Epithelial cell of proximal tubule (primary cell): ENCODE results near the gene FRMPD4. TPM values are rescaled to one million over a fixed set of nuclear protein-coding genes. Genes with fewer than 3 reads are reported as not detected.
A peak's percentile ranks its signal among the peaks of the same experiment; 100 is the strongest.

Experiments used
- DNase-seq: peaks from one replicate; pipeline ENCODE4 v3.0.0-alpha.2; 2011; ENCODE audit warnings: low read depth
- H3K4me3 ChIP-seq: 2 replicates; pipeline ENCODE4 v1.5.1; 2011; ENCODE audit warnings: low read depth, mild to moderate bottlenecking, low read length
- total RNA-seq: library from RNA; depleted of rRNA; stranded (reverse); fragments of >200 nt; gene quantifications from 2 replicates; pipeline ENCODE4 v1.2.3, GENCODE V29; 2015
- TF ChIP-seq, protein P1 (sequence below): conservative IDR thresholded peaks from 2 replicates; pipeline ENCODE4 v1.5.1; 2012; ENCODE audit warnings: low read depth, mild to moderate bottlenecking, low read length

FRMPD4 gene
- total RNA-seq, 1 donor from 2014 or later, result 0.06 TPM

DNA sequence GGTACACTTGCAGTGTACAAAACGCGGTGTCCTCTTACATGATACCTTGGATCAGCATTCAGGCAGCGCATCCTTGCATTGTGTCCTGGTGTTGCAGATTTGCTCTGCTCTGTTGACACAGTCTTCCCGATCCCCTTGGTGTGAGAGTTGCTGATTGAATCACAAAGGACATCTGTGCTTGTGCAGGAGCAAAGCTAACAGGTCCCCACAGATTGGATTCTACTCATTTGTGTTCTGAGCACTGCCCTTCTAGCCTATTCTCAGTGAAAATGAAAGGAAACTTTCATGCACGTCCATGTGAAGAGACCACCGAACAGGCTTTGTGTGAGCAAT is 171.4 kb downstream of the FRMPD4 start:
- no peak for DNase-seq
- H3K4me3 ChIP-seq, result no peak overlapping the region
- TF ChIP-seq, protein P1, sequence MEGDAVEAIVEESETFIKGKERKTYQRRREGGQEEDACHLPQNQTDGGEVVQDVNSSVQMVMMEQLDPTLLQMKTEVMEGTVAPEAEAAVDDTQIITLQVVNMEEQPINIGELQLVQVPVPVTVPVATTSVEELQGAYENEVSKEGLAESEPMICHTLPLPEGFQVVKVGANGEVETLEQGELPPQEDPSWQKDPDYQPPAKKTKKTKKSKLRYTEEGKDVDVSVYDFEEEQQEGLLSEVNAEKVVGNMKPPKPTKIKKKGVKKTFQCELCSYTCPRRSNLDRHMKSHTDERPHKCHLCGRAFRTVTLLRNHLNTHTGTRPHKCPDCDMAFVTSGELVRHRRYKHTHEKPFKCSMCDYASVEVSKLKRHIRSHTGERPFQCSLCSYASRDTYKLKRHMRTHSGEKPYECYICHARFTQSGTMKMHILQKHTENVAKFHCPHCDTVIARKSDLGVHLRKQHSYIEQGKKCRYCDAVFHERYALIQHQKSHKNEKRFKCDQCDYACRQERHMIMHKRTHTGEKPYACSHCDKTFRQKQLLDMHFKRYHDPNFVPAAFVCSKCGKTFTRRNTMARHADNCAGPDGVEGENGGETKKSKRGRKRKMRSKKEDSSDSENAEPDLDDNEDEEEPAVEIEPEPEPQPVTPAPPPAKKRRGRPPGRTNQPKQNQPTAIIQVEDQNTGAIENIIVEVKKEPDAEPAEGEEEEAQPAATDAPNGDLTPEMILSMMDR, result no peak

DNA sequence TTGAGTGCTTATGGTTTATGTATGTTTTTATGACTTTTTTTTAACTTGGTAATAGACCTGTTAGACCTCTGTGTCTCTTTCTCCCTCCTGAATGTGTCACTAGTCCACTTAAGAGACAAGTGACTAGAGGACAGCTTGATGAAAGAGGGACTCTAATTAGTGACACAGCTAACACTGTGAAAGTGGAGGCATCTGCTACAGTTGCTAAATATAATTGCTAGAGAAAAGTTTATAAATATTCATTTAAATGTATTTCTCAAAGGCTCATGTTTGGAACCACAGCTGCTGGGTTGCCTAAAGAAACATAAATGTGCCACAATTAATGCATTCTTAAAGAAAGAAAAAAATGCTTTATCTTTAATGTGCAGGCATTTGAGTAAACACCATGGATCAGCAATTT is 176.4 kb downstream of the FRMPD4 start:
- TF ChIP-seq, protein P1, result no peak
- DNase-seq, result no peak
- no peak overlapping the region for H3K4me3 ChIP-seq

DNA sequence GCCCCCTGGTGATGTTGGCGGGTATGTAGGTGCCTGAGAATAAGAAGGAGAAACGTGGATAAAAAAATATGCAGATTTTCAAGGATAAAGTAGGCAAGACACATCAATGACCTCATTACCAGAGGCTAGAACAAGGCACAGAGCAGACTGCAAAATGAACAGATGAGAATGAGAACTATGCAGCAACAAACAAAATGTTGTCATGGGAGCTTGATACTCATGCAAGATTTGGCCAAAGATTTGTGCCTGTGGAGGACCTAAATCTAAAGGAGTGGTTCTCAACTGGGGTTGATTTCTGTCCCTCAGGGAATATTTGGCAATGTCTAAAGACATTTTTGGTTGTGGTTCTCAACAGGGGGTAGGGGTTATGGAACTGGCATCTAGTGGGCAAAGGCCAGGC is 177.3 kb downstream of the FRMPD4 start:
- no peak overlapping the region for H3K4me3 ChIP-seq
- DNase-seq, result no peak
- TF ChIP-seq, protein P1, result no peak

DNA sequence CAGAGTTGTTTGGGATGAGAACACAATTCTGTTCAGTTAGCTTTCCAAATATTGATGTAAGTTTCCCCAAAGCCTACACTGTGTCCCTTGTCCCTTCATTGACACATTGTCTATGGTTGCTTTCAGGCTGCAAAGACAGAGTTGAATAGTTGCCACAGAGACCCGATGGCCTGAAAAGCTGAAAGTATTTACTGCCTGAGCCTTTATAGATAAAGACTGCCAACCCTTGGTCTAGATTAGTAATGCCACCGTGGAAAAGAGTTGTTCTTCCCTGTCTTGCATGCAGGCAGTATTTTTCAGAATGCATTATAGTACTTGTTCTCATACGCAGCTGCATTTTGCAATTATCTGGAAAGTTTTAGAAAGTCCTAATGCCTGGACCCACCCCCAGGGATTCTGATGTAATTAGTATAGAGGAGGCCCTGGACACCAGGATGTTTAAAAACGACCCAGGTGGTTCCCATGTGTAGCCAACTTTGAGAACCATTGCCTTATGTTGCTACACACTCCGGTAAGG is 180.8 kb downstream of the FRMPD4 start:
- TF ChIP-seq, protein P1, result peak; percentile 12
- no peak for DNase-seq
- H3K4me3 ChIP-seq, result no peak overlapping the region

DNA sequence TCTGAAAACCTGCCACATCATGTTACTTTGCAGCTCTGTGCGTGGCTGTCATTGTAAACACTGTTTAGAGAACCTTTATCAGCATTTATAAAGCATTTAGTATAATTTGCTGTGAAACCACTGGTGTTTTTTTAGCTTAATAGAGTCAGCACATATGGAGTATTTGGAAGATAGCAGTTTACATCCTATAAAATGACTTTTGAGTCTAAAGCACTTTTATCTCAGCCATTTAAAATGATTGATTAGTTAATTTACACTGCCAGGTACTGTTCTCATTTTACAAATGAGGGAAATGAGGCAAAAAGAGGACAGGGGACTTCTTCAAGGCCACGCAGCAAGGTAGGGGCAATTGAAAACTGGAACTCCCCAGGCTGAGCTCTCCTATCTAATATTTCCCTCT is 181.7 kb downstream of the FRMPD4 start:
- no peak overlapping the region for H3K4me3 ChIP-seq
- TF ChIP-seq, protein P1, result no peak
- no peak for DNase-seq

DNA sequence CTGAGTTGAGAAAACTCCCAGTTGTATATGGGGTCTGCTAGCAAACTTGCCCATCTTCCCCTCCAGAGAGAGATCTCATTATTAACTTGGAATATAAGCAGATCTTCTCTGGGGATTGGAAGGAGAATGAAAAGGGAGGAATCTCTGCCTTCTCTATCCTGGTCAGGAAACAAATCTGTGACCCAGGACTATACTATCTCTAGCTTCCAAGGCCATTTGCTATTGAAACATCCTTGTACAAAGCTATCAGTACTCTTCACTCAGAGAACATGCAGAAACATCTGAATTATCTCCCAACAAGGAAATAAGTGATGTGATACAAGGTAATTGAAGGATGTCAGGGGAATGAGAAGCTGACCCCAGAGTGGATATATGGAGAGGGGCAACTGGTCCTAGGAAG is 183.8 kb downstream of the FRMPD4 start:
- no peak overlapping the region for H3K4me3 ChIP-seq
- DNase-seq, result no peak
- TF ChIP-seq, protein P1, result no peak

DNA sequence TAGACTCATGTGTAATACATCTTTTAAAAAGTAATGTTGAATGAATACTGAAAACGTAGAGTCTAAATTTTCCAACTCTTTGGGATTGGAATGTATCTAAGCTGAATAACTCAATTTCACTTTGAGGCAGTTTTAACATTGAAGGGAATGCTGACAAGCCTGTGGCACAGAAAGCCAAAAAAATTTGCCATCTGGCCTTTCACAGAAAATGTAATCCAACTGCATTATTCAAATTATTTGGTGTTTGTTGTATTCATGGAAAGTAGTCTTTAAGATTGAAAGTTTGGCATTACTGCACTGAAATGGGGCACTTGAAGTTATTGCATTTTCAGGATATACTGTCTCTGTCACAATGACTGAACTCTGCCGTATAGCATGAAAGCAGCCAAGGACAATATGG is 186.9 kb downstream of the FRMPD4 start:
- no peak for DNase-seq
- TF ChIP-seq, protein P1, result no peak
- H3K4me3 ChIP-seq, result no peak overlapping the region
